B cell (primary cell): ENCODE measurements around the gene ERCC2.

Experiments used
- CTCF ChIP-seq: fragments of 200-600 bp; IDR thresholded peaks from one replicate; pipeline ENCODE4 v1.8.0; 2022; ENCODE audit warnings: antibody characterized with exemption, mild to moderate bottlenecking
- EZH2 ChIP-seq: IDR thresholded peaks from 2 replicates; pipeline ENCODE4 v1.6.1; 2012; ENCODE audit warnings: borderline replicate concordance, low read depth, mild to moderate bottlenecking, moderate library complexity, low read length; ENCODE audit not compliant: insufficient read depth, poor library complexity, severe bottlenecking

- no peak for TF ChIP-seq CTCF
- no peak for TF ChIP-seq EZH2
Measured at GRCh38 chr19:45347570-45348366, 22.6 kb downstream of the ERCC2 start.
